ENCODE measurements around the gene SPIRE2.

SPIRE2 gene

DNA sequence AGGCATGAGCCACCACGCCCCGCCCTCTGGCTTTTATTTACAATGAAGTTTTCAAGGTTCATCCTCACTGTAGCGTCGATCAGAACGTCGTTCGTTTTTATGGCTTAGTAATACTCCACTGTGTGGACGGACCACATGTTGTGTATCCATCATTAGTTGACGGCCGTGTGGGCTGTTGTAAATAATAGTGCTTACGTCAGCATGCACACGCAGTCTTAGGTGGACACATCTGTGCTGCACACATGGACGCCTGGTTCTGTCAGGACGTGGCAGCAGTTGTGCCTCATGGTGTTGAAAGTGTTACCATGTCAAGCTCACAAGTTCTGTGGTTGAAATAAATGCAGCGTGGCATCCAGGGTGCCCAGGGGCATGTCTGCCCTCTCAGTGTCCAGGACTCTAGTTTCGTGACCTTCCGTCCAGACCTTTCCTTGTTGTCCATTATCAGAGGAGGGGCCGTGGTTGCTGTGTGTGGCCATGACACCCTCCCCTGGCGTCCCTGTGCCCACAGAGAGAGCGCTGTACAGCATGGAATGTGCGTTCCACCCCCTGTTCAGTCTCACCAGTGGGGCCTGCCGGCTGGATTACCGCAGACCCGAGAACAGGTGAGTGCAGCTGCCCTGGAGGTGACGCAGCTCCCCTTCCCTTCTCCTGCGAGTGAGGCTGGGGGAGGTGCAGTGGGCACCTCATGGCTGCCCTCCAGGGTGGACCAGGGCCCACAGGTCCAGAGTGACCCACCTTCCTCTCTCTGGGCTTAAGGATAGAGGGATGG is 67.4 kb downstream of the SPIRE2 start:
- Histone ChIP-seq H3K9ac (ENCODE audit: low read depth, low read length) (no peak overlapping the region), H3K4me3 (ENCODE audit: low read length) (no peak overlapping the region), H3K9me3 (ENCODE audit: insufficient read depth, low read depth, low read length) (no peaks in the 10 kb centered on the region), H3K27me3 (ENCODE audit: insufficient read depth, low read length) (no peaks in the 10 kb centered on the region), H3K36me3 (ENCODE audit: insufficient read depth, low read depth, low read length) (peaks cover 81% of the 10 kb centered on the region), H3K27ac (ENCODE audit: low read length) (no peak overlapping the region), H3K4me1 (ENCODE audit: insufficient read depth, low read length) (no peaks in the 10 kb centered on the region)

DNA sequence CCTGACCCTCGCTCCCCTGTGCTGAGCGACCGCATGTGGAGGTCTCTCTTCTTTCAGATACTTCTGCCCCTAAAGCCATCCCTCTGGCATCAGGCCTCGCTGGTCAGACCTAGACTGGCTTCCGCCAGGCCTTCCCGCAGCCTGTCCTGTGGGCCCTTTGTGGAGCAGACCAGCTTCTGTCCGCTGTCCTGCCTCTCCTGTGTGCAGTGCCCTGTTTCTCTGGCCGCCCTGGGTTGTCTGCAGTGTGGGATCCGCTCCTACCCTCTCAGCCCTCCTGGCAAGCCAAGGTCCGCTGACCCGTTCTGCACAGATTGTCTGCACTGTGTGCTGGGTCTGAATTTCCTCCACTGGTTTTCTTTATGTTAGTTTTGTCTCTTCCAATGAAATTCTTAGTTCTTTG is 68.9 kb downstream of the SPIRE2 start:
- Histone ChIP-seq H3K4me1 (ENCODE audit: insufficient read depth, low read length) (no peaks in the 10 kb centered on the region), H3K4me3 (ENCODE audit: low read length) (no peak overlapping the region), H3K27ac (ENCODE audit: low read length) (no peak overlapping the region), H3K9ac (ENCODE audit: low read depth, low read length) (no peak overlapping the region), H3K36me3 (ENCODE audit: insufficient read depth, low read depth, low read length) (peaks cover 72% of the 10 kb centered on the region), H3K9me3 (ENCODE audit: insufficient read depth, low read depth, low read length) (no peaks in the 10 kb centered on the region), H3K27me3 (ENCODE audit: insufficient read depth, low read length) (no peaks in the 10 kb centered on the region)

DNA sequence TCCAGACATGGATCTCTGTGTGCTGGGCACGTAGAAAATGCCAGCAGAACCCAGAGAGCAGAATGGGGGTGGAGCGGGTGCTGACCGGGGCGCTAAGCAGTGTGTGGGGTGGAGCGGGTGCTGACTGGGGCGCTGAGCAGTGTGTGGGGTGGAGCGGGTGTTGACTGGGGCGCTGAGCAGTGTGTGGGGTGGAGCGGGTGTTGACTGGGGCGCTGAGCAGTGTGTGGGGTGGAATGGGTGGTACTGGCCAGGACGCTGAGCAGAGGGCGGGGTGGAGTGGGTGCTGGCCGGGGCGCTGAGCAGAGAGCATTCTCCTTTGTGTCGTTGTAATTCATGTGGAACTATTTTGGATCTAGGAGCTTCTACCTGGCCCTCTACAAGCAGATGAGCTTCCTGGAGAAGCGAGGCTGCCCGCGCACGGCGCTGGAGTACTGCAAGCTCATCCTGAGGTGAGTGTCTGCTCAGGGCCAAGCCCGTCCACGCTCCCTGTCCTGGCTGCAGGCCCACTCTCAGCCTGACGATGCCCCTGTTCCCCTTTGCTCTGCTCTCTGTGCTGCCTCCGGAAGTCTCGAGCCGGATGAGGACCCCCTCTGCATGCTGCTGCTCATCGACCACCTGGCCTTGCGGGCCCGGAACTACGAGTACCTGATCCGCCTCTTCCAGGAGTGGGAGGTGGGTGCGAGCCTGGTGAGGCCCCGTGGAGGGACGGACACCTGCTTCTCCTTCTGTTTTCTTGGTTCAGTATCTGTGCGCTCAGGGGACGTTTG is 70.1 kb downstream of the SPIRE2 start:
- Histone ChIP-seq H3K4me3 (ENCODE audit: low read length) (no peak overlapping the region), H3K4me1 (ENCODE audit: insufficient read depth, low read length) (no peaks in the 10 kb centered on the region), H3K27ac (ENCODE audit: low read length) (no peak overlapping the region), H3K27me3 (ENCODE audit: insufficient read depth, low read length) (no peaks in the 10 kb centered on the region), H3K36me3 (ENCODE audit: insufficient read depth, low read depth, low read length) (peaks cover 61% of the 10 kb centered on the region), H3K9me3 (ENCODE audit: insufficient read depth, low read depth, low read length) (no peaks in the 10 kb centered on the region), H3K9ac (ENCODE audit: low read depth, low read length) (no peak overlapping the region)

DNA sequence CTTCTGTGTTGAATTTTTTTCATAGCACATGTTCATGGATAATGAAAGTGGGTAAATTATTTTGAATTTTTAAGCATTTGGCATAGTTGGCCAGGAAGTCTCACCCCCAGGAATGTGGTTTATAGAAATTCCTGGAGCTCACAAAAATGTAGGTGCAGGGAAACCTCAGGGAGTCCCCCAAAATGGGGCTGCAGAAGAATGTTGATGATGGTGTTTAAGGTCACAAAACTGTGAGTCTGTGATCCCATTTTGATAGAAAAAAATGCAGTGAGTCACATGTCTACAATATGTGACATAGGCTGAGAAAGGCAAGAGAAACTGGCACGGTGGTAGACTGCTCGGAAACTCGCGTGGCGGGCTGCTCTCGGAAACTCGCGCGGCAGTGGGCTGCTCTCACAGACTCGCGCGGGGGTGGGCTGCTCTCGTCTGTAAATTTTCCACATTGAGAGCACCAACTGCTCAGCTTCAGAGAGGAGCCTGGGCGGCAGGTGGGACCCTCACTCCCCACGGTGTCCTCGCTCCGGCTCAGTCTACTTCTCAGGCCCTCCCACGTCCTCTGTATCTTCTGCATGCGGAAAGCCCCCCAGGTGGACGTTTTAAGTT is 71.7 kb downstream of the SPIRE2 start:
- H3K36me3 ChIP-seq (ENCODE audit: insufficient read depth, low read depth, low read length), result peaks cover 54% of the 10 kb centered on the region
- H3K9me3 ChIP-seq (ENCODE audit: insufficient read depth, low read depth, low read length), result no peaks in the 10 kb centered on the region
- no peaks in the 10 kb centered on the region for H3K4me1 ChIP-seq (ENCODE audit: insufficient read depth, low read length)
- H3K27ac ChIP-seq (ENCODE audit: low read length), result no peak overlapping the region
- no peaks in the 10 kb centered on the region for H3K27me3 ChIP-seq (ENCODE audit: insufficient read depth, low read length)
- no peak overlapping the region for H3K4me3 ChIP-seq (ENCODE audit: low read length)
- no peak overlapping the region for H3K9ac ChIP-seq (ENCODE audit: low read depth, low read length)

DNA sequence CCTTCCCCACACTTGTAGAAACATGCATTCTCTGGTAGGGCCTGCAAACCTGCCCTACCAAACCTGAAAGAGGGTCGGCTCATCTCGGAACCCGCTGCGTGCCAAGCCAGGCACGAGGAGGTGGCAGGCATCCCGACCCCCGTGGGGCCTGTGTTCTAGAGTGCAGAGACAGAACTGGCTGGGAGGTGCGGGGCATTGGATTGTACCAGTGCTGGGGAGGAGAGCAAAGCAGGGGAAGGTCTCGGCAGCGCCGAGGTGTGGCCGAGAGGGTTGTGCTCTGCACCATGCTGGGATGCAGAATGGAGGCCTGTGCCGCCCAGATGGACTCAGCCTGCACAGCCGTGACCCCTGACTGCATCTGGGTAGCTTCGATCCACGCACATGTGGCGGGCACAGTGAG is 72.6 kb downstream of the SPIRE2 start:
- H3K27me3 ChIP-seq (ENCODE audit: insufficient read depth, low read length), result no peaks in the 10 kb centered on the region
- H3K27ac ChIP-seq (ENCODE audit: low read length), result no peak overlapping the region
- H3K4me1 ChIP-seq (ENCODE audit: insufficient read depth, low read length), result no peaks in the 10 kb centered on the region
- no peaks in the 10 kb centered on the region for H3K9me3 ChIP-seq (ENCODE audit: insufficient read depth, low read depth, low read length)
- peaks cover 51% of the 10 kb centered on the region for H3K36me3 ChIP-seq (ENCODE audit: insufficient read depth, low read depth, low read length)
- H3K9ac ChIP-seq (ENCODE audit: low read depth, low read length), result no peak overlapping the region
- no peak overlapping the region for H3K4me3 ChIP-seq (ENCODE audit: low read length)

DNA sequence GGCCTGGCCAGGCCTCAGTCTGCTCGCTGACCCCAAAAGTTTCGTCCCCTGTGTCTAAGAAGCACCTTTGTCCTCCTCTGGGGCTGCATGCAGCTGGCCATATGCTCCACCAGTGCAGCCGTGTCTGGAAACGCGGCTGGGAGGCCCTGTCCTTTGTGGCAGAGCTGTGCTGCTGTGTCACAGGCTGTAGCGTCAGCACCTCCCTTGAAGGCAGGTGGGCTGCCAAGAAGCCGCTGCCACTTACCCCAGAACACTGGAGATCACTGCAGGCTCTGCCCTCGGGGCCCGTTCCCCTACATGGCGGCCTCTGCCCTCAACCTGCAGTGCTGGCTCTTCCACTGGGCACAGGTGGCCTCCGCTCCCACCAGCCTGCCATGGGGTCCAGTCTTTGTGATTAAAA is 74.7 kb downstream of the SPIRE2 start:
- Histone ChIP-seq H3K4me1 (ENCODE audit: insufficient read depth, low read length) (no peaks in the 10 kb centered on the region), H3K36me3 (ENCODE audit: insufficient read depth, low read depth, low read length) (peaks cover 49% of the 10 kb centered on the region), H3K27me3 (ENCODE audit: insufficient read depth, low read length) (no peaks in the 10 kb centered on the region), H3K9me3 (ENCODE audit: insufficient read depth, low read depth, low read length) (peaks cover 7% of the 10 kb centered on the region), H3K4me3 (ENCODE audit: low read length) (no peak overlapping the region), H3K27ac (ENCODE audit: low read length) (no peak overlapping the region), H3K9ac (ENCODE audit: low read depth, low read length) (no peak overlapping the region)

DNA sequence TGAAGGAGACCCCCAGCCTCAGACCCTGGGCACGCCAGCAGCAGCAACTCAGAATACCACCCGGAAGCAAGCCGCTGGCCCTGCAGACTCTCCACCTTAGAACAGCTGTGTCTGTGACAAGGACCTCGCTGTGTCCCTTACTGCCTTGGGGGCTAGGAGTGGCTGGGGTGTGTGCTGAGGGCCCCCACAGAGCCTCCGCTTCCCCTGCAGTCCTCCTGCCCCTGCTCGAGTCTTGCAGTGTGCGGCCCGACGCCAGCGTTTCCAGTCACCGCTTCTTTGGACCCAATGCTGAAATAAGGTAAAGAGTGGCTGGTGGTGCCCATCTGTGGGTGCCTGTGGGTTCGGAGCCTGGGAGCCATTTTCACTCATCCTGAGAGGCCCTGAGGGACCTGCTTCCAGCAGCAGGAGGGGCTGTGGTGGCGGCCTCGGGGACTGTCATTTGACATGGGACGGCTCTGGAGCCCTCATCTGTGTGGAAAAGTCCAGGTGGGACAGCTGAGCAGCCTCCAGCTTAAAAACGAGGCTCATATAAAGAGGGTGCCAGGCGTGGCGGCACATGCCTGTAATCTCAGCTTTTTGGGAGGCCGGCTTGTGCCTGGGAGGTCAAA is 75.7 kb downstream of the SPIRE2 start:
- no peak overlapping the region for H3K4me3 ChIP-seq (ENCODE audit: low read length)
- H3K27me3 ChIP-seq (ENCODE audit: insufficient read depth, low read length), result no peaks in the 10 kb centered on the region
- H3K27ac ChIP-seq (ENCODE audit: low read length), result no peak overlapping the region
- H3K4me1 ChIP-seq (ENCODE audit: insufficient read depth, low read length), result no peaks in the 10 kb centered on the region
- H3K9me3 ChIP-seq (ENCODE audit: insufficient read depth, low read depth, low read length), result peaks cover 11% of the 10 kb centered on the region
- H3K36me3 ChIP-seq (ENCODE audit: insufficient read depth, low read depth, low read length), result peaks cover 46% of the 10 kb centered on the region
- no peak overlapping the region for H3K9ac ChIP-seq (ENCODE audit: low read depth, low read length)

DNA sequence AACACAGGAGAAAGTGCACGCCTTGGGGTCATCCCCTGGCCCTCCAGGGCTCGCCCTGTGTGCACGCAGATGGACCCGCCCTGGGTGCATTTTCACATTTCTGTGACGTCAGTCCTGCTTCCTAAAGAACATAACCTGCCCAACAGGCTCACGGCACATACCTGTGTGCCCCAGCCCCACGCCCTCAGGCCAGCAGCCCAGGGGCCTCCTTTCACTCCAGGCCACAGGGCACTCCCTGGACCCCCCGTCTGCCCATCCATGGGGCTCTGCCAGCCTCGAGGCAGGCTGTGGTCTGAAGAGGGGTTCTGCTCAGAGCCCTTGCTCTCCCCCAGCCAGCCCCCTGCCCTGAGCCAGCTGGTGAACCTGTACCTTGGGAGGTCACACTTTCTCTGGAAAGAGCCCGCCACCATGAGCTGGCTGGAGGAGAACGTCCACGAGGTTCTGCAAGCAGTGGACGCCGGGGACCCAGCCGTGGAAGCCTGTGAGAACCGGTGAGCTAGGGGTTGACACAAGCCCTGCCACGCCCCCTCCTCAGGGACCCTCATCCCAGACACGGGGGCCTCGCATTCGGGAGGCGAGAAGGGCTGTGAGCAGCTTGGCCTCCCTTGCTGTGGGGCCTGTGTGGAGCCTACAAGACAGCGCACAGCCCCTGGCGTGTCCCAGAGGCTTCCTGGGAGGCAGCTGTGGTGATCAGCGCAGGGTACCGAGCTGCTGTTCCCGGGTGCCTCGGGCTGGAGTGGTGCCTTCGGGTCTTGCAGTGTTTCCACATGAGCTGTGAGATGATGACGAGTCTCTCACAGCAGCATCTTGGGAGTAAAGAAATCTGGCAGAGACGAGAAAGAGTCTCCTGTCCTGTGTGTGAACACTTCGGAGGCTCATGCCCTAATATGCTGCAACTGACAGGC is 76.6 kb downstream of the SPIRE2 start:
- Histone ChIP-seq H3K4me1 (ENCODE audit: insufficient read depth, low read length) (no peaks in the 10 kb centered on the region), H3K9me3 (ENCODE audit: insufficient read depth, low read depth, low read length) (peaks cover 11% of the 10 kb centered on the region), H3K27me3 (ENCODE audit: insufficient read depth, low read length) (no peaks in the 10 kb centered on the region), H3K9ac (ENCODE audit: low read depth, low read length) (no peak overlapping the region), H3K4me3 (ENCODE audit: low read length) (no peak overlapping the region), H3K36me3 (ENCODE audit: insufficient read depth, low read depth, low read length) (peaks cover 39% of the 10 kb centered on the region), H3K27ac (ENCODE audit: low read length) (no peak overlapping the region)

DNA sequence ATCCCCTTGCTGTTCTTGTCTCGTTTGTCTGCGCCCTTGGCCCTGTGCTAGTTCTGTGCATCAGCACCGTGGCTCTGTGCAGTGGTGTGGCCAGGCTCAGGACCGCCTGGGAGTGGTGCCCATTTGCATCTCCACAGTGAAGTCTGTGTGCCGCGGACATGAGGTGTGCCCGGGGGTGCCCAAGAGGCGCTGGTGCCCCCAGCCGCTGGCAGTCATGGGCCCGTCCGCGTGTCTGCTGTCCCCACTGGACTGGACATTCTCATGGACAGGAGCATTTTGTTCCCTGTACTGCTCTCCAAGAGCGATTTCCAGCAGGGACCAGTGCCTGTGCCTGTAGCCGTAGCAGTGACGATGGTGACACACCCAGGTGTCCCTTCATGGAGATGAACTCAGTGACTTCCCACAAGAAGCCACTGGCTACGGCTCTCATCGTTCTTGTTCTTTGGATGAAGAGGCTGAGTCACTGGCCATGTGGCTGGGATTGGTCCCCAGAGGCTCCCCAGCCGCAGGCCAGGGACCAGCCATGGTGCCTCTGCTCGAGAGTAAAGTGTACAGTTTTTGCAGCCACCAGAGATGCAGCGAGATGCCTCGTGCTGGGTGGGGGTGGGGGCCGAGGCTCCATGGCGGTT is 77.3 kb downstream of the SPIRE2 start:
- no peak overlapping the region for H3K9ac ChIP-seq (ENCODE audit: low read depth, low read length)
- no peaks in the 10 kb centered on the region for H3K27me3 ChIP-seq (ENCODE audit: insufficient read depth, low read length)
- H3K36me3 ChIP-seq (ENCODE audit: insufficient read depth, low read depth, low read length), result peaks cover 35% of the 10 kb centered on the region

DNA sequence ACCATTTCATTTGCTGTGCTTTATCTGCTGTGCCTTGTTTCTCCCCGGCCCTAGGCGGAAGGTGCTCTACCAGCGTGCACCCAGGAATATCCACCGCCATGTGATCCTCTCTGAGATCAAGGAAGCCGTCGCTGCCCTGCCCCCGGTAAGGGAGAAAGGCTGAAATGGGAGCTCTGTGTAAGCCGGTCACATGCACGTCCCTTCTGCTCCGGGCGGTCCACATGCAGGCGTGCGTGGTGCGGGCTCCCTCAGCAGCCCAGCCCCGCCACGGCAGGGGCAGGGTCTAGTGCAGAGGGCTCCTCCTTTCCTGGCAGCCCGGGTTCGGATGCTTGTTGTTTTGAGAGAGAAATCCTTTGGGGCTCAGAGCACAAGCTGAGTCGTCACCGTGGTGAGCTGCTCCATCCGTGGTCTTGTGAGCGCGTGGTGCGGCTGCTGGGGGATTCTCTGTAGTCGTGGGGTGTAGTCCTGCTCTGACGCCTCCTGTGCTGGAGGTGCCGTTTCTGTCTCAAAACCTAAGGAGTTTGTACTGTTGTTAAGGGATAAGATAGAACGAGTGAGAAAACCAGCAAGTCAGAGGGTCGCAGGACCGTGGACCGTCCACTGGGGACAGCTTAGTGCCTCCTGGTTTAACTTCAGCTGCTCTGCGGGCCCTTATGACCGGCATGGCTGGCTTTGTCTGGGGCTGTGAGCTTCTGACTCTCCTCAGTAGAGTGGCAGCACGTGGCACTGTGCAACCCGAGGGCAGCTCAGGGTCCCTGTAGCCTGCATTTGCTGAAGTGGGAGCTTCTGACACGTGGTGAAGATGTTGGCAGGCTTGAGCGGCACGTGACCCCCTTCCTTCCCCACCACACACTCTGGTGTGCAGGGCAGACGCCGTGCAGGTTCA is 78.1 kb downstream of the SPIRE2 start:
- H3K4me3 ChIP-seq (ENCODE audit: low read length), result no peak overlapping the region
- no peaks in the 10 kb centered on the region for H3K27me3 ChIP-seq (ENCODE audit: insufficient read depth, low read length)
- H3K9me3 ChIP-seq (ENCODE audit: insufficient read depth, low read depth, low read length), result peaks cover 11% of the 10 kb centered on the region
- H3K36me3 ChIP-seq (ENCODE audit: insufficient read depth, low read depth, low read length), result peaks cover 37% of the 10 kb centered on the region
- no peak overlapping the region for H3K9ac ChIP-seq (ENCODE audit: low read depth, low read length)
- no peaks in the 10 kb centered on the region for H3K4me1 ChIP-seq (ENCODE audit: insufficient read depth, low read length)
- no peak overlapping the region for H3K27ac ChIP-seq (ENCODE audit: low read length)

More for the DNA sequence above, 77.3 kb downstream of the SPIRE2 start:
- H3K4me1 ChIP-seq (ENCODE audit: insufficient read depth, low read length), result no peaks in the 10 kb centered on the region
- no peak overlapping the region for H3K27ac ChIP-seq (ENCODE audit: low read length)
- no peak overlapping the region for H3K4me3 ChIP-seq (ENCODE audit: low read length)
- H3K9me3 ChIP-seq (ENCODE audit: insufficient read depth, low read depth, low read length), result peaks cover 11% of the 10 kb centered on the region
